A549 (cell line): ENCODE data around the gene UNC13D. TPM values are rescaled to one million over a fixed set of nuclear protein-coding genes. Genes with fewer than 3 reads are reported as not detected.

ENCODE experiments used
- ATAC-seq, 2 experiments: fragments of 200-7000 bp in 1 of 2; fragments of >200 bp in 1 of 2; cut with Nextera tagmentation in 1 of 2; cut with Tn5 transposase in 1 of 2; 3 replicates each; pipeline versions ENCODE4 v1.8.0 to v1.9.1; 2018 to 2020; ENCODE audit warnings: mild to moderate bottlenecking in 1 of 2, moderate library complexity in 1 of 2
- CTCF ChIA-PET: fragments of 300-600 bp; sonication (Branson Sonifier 250); formaldehyde crosslinking; extraction: SDS; loops from one replicate; lab custom pipeline; 2021; ENCODE audit warnings: antibody characterized with exemption, inconsistent platforms; lab: Yijun Ruan, JAX
- POLR2A ChIA-PET: fragments of 350-600 bp; formaldehyde crosslinking; extraction: SDS; loops from one replicate; lab custom pipeline; 2021; ENCODE audit warnings: antibody characterized with exemption, inconsistent platforms; lab: Yijun Ruan, JAX
- DNase-seq, 2 experiments: peaks; one replicate each; pipeline versions ENCODE4 v3.0.0 to v3.0.0-alpha.2; 2011 to 2016; ENCODE audit warnings: low read depth in 1 of 2, low spot score in 1 of 2
- FAIRE-seq: peaks from 2 replicates; lab custom pipeline; 2011; peaks lifted over from hg19 to GRCh38; lab: Jason Lieb, UNC
- H3K27ac ChIP-seq, 2 experiments: fragments of >200 bp; sonication (Bioruptor Twin); formaldehyde crosslinking; 3 replicates each; pipeline ENCODE4 v1.5.1; 2016 to 2017
- H3K4me1 ChIP-seq: fragments of >200 bp; sonication (Bioruptor Twin); formaldehyde crosslinking; 3 replicates; pipeline ENCODE4 v1.6.1; 2016
- H3K4me2 ChIP-seq: fragments of >200 bp; sonication (Bioruptor Twin); formaldehyde crosslinking; 3 replicates; pipeline ENCODE4 v1.6.1; 2016
- H3K4me3 ChIP-seq: fragments of >200 bp; sonication (Bioruptor Twin); formaldehyde crosslinking; 3 replicates; pipeline ENCODE4 v1.5.1; 2016
- H3K9me3 ChIP-seq: fragments of >200 bp; sonication (Bioruptor Twin); formaldehyde crosslinking; 3 replicates; pipeline ENCODE4 v1.6.1; 2016
- CHD2 ChIP-seq: fragments of 150-350 bp; IDR thresholded peaks from 2 replicates; pipeline ENCODE4 v1.6.1; 2014; ENCODE audit warnings: low read length; ENCODE audit not compliant: partially characterized antibody
- CTCF ChIP-seq: fragments of >200 bp; sonication (Bioruptor Twin); formaldehyde crosslinking; IDR thresholded peaks from 3 replicates; pipeline ENCODE4 v1.5.1; 2016
- EP300 ChIP-seq, 2 experiments: fragments of >200 bp; sonication (Bioruptor Twin); formaldehyde crosslinking; IDR thresholded peaks; 2 replicates in 1 of 2; 3 replicates in 1 of 2; pipeline ENCODE4 v1.6.1; 2016 to 2017
- FOSB ChIP-seq: fragments of 250-450 bp; sonication (Bioruptor Pico); IDR thresholded peaks from 2 replicates; pipeline ENCODE4 v1.5.0; 2020; ENCODE audit warnings: mild to moderate bottlenecking, moderate library complexity
- HMGXB4 ChIP-seq: fragments of 250-450 bp; sonication (Bioruptor Pico); IDR thresholded peaks from 2 replicates; pipeline ENCODE4 v1.5.0; 2021; ENCODE audit warnings: mild to moderate bottlenecking, moderate library complexity, borderline replicate concordance
- HOXA7 ChIP-seq: fragments of 250-450 bp; sonication (Bioruptor Pico); IDR thresholded peaks from 2 replicates; pipeline ENCODE4 v1.5.0; 2020; ENCODE audit warnings: mild to moderate bottlenecking, moderate library complexity
- JUN ChIP-seq, 2 experiments: fragments of >200 bp; sonication (Bioruptor Twin); formaldehyde crosslinking; IDR thresholded peaks; 2 replicates in 1 of 2; 3 replicates in 1 of 2; pipeline ENCODE4 v1.6.1; 2016 to 2017
- MYC ChIP-seq: IDR thresholded peaks from 2 replicates; pipeline ENCODE4 v1.6.1; 2012; ENCODE audit warnings: mild to moderate bottlenecking, inconsistent platforms, low read length, improper control_type of control experiment, borderline replicate concordance
- PBX3 ChIP-seq: IDR thresholded peaks from 2 replicates; pipeline ENCODE4 v1.6.1; 2012
- PHF8 ChIP-seq: fragments of 200-600 bp; sonication (generic); IDR thresholded peaks from 2 replicates; pipeline ENCODE4 v1.6.1; 2016; ENCODE audit warnings: low read depth, mild to moderate bottlenecking, antibody characterized with exemption, moderate library complexity, borderline replicate concordance
- POLR2A ChIP-seq: IDR thresholded peaks from 2 replicates; pipeline ENCODE4 v1.6.1; 2012; ENCODE audit warnings: mild to moderate bottlenecking, low read length
- POLR2AphosphoS2 ChIP-seq: conservative IDR thresholded peaks from 2 replicates; pipeline ENCODE4 v1.6.1; 2012; ENCODE audit warnings: low read length, improper control_type of control experiment, inconsistent platforms
- RAD21 ChIP-seq, 2 experiments: fragments of >200 bp in 1 of 2; sonication (Bioruptor Twin) in 1 of 2; formaldehyde crosslinking in 1 of 2; IDR thresholded peaks in 1 of 2; conservative IDR thresholded peaks in 1 of 2; 2 replicates in 1 of 2; 3 replicates in 1 of 2; pipeline ENCODE4 v1.6.1; 2012 to 2018; ENCODE audit warnings: inconsistent platforms in 1 of 2
- RARB ChIP-seq: fragments of 250-450 bp; sonication (Bioruptor Pico); IDR thresholded peaks from 2 replicates; pipeline ENCODE4 v1.8.0; 2021; ENCODE audit warnings: mild to moderate bottlenecking, moderate library complexity
- RFX5 ChIP-seq: fragments of 450-650 bp; IDR thresholded peaks from 2 replicates; pipeline ENCODE4 v1.7.1; 2014; ENCODE audit warnings: antibody characterized with exemption, mild to moderate bottlenecking, moderate library complexity
- SMC3 ChIP-seq: fragments of >200 bp; sonication (Bioruptor Twin); formaldehyde crosslinking; IDR thresholded peaks from 3 replicates; pipeline ENCODE4 v1.6.1; 2018; ENCODE audit warnings: inconsistent platforms
- SREBF2 ChIP-seq: fragments of 450-650 bp; IDR thresholded peaks from 2 replicates; pipeline ENCODE4 v1.6.1; 2014; ENCODE audit warnings: mild to moderate bottlenecking, moderate library complexity
- TP53 ChIP-seq: fragments of 250-450 bp; sonication (Bioruptor Pico); IDR thresholded peaks from 2 replicates; pipeline ENCODE4 v1.5.0; 2021; ENCODE audit warnings: mild to moderate bottlenecking, moderate library complexity
- ZC3H11A ChIP-seq: fragments of 450-650 bp; IDR thresholded peaks from 2 replicates; pipeline ENCODE4 v1.6.1; 2014; ENCODE audit warnings: antibody characterized with exemption, mild to moderate bottlenecking
- ZSCAN20 ChIP-seq: fragments of 250-450 bp; sonication (Bioruptor Pico); IDR thresholded peaks from 2 replicates; pipeline ENCODE4 v1.8.0; 2022; ENCODE audit warnings: mild to moderate bottlenecking, moderate library complexity
- WGBS: methylation state at CpG from one replicate; pipeline ENCODE4 v1.1.6; 2017; ENCODE audit errors: missing lambda C conversion rate; 5-methylcytosine and 5-hydroxymethylcytosine counted together
- polyA plus RNA-seq, 4 experiments: library from polyadenylated mRNA; depleted of rRNA in 3 of 4; stranded (reverse); fragments of >200 nt; fragmentation: RNase III in 1 of 4; extraction: RNeasy Plus Mini Kit Qiagen cat#74134 plus additional on column Dnase treatment in 1 of 4; gene quantifications; 2 replicates in 3 of 4; 3 replicates in 1 of 4; pipeline ENCODE4 v1.2.3, GENCODE V29; 2011 to 2017

The UNC13D gene
- polyA plus RNA-seq, 2 of the 4 experiments (the other 2 are of a cell fraction), result 1.6 to 3.5 TPM

- no peak overlapping the region for H3K27ac ChIP-seq
- ChIA-PET CTCF (interaction anchor here (0.6 to 37.0 kb wide), 14 partner anchors 8 to 225 kb away, joined by 3 to 691 read pairs (median 8); partner anchors contain the start of genes GALK1, MRPL38, SMIM5 and TRIM47), POLR2A (no interaction called here)
- no peak overlapping the region for H3K4me2 ChIP-seq
- no peak for FAIRE-seq
- H3K9me3 ChIP-seq, result no peaks in the 10 kb centered on the region
- WGBS, result 86% methylated on average over 9 of the region's 9 CpGs
- no peak for ATAC-seq
- DNase-seq, result no peak
- H3K4me1 ChIP-seq, result peaks cover 46% of the 10 kb centered on the region
- no peak overlapping the region for H3K4me3 ChIP-seq
- TF ChIP-seq TP53 (CRISPR knock-in tag), result no peak
- no peak for TF ChIP-seq MYC
- TF ChIP-seq, all 56 proteins: peak for 0
These were observed 5.5 kb upstream of the UNC13D start for GRCh38 chr17:75849724-75850123.

- no peak overlapping the region for H3K4me3 ChIP-seq
- no peak for DNase-seq
- peaks cover 47% of the 10 kb centered on the region for H3K4me1 ChIP-seq
- H3K27ac ChIP-seq, result no peak overlapping the region
- ChIA-PET POLR2A (no interaction called here), CTCF (interaction anchor here (0.6 to 37.0 kb wide), 15 partner anchors 9 to 224 kb away, joined by 3 to 691 read pairs (median 6); partner anchors contain the start of genes GALK1, MRPL38, SMIM5 and TRIM47)
- no peak for TF ChIP-seq JUN (IDR thresholded peaks at IDR 0.05)
- TF ChIP-seq SREBF2, result no peak
- TF ChIP-seq HOXA7 (CRISPR knock-in tag), result no peak
- TF ChIP-seq ZC3H11A, result no peak
- TF ChIP-seq RARB (CRISPR knock-in tag), result no peak
- TF ChIP-seq HMGXB4, result no peak
- no peak for TF ChIP-seq RAD21 (conservative IDR thresholded peaks at IDR 0.05 in 1 of 2, IDR thresholded peaks at IDR 0.05 in 1 of 2)
- WGBS, result 87% methylated on average over 11 of the region's 11 CpGs
- FAIRE-seq, result no peak
- no peaks in the 10 kb centered on the region for H3K9me3 ChIP-seq
- no peak for ATAC-seq
- no peak overlapping the region for H3K4me2 ChIP-seq
These were observed 5.1 kb upstream of the UNC13D start for GRCh38 chr17:75849279-75849646.

GRCh38 chr17:75848523-75849278, 4.5 kb upstream of the UNC13D start:
- no peak for TF ChIP-seq EP300 (IDR thresholded peaks at IDR 0.05)
- no peak for TF ChIP-seq PHF8
- peak; percentile 47 for TF ChIP-seq SMC3
- no peak for TF ChIP-seq PBX3
- peak; percentile 42 to 48; a peak in 4 of 5 replicates for TF ChIP-seq RAD21 (conservative IDR thresholded peaks at IDR 0.05 in 1 of 2, IDR thresholded peaks at IDR 0.05 in 1 of 2)
- TF ChIP-seq SREBF2, result no peak
- peak; percentile 88 for TF ChIP-seq CTCF
- no peak for TF ChIP-seq POLR2AphosphoS2
- TF ChIP-seq POLR2A, result no peak
- no peak for TF ChIP-seq ZSCAN20 (CRISPR knock-in tag)
- TF ChIP-seq FOSB (CRISPR knock-in tag), result no peak
- no peak for TF ChIP-seq RFX5
- no peak for TF ChIP-seq JUN (IDR thresholded peaks at IDR 0.05)
- TF ChIP-seq CHD2, result no peak
- no peak for TF ChIP-seq HOXA7 (CRISPR knock-in tag)
- no peak overlapping the region for H3K4me2 ChIP-seq
- ATAC-seq (peak in 1 of 2 experiments; percentile 64; a peak in 3 of 6 replicates), DNase-seq (peak; percentile 76 to 78), FAIRE-seq (no peak)
- H3K9me3 ChIP-seq, result no peaks in the 10 kb centered on the region
- peaks cover 47% of the 10 kb centered on the region for H3K4me1 ChIP-seq
- POLR2A ChIA-PET, result interaction anchor here (1.5 to 4.4 kb wide), 2 partner anchors 69 to 84 kb away, joined by 3 to 23 read pairs; partner anchors contain the start of gene GALK1
- no peak overlapping the region for H3K27ac ChIP-seq
- CTCF ChIA-PET, result interaction anchor here (0.6 to 37.0 kb wide), 30 partner anchors 7 to 636 kb away, joined by 3 to 691 read pairs (median 6); partner anchors contain the start of genes GALK1, MRPL38, SMIM5 and TRIM47
- no peak overlapping the region for H3K4me3 ChIP-seq
- WGBS, result 37% methylated on average over 16 of the region's 16 CpGs
